GM12878 (cell line): ENCODE measurements around the gene ZNF567.

ENCODE experiments used
- CTCF ChIP-seq, 3 experiments: IDR thresholded peaks in 2 of 3; conservative IDR thresholded peaks in 1 of 3; 2 replicates each; pipeline ENCODE4 v1.5.1; 2011; ENCODE audit warnings: low read depth in 3 of 3, low read length in 3 of 3, mild to moderate bottlenecking in 3 of 3, control low read depth in 2 of 3, moderate library complexity in 2 of 3, inconsistent platforms in 1 of 3, mixed read lengths in 1 of 3; ENCODE audit not compliant: control insufficient read depth in 2 of 3, insufficient read depth in 1 of 3; ENCODE audit errors: extremely low read depth in 1 of 3
- FOS ChIP-seq: IDR thresholded peaks from 3 replicates; pipeline ENCODE4 v1.6.1; 2011; ENCODE audit warnings: borderline replicate concordance; ENCODE audit not compliant: insufficient read length; ENCODE audit errors: extremely low read depth
- SP1 ChIP-seq: IDR thresholded peaks from one replicate; pipeline ENCODE4 v1.6.1; 2011; ENCODE audit warnings: low read depth, low read length
- YBX1 ChIP-seq: fragments of 450-650 bp; IDR thresholded peaks from 2 replicates; pipeline ENCODE4 v1.6.1; 2016; ENCODE audit warnings: antibody characterized with exemption
- ZBTB4 ChIP-seq: fragments of 450-650 bp; formaldehyde crosslinking; IDR thresholded peaks from 2 replicates; pipeline ENCODE4 v1.4.0; 2022; ENCODE audit warnings: mild to moderate bottlenecking, moderate library complexity

GRCh38 chr19:36707134-36707533, 19.7 kb downstream of the ZNF567 start:
- TF ChIP-seq CTCF (IDR thresholded peaks at IDR 0.05 in 2 of 3, conservative IDR thresholded peaks at IDR 0.05 in 1 of 3; ENCODE audit: control insufficient read depth in 2 of 3, extremely low read depth in 1 of 3, insufficient read depth in 1 of 3, low read depth in 3 of 3, low read length in 3 of 3) (no peak), ZBTB4 (no peak), SP1 (no peak), FOS (no peak), YBX1 (no peak)
